Pancreas (tissue), 10 donors: ENCODE data around the gene MTHFSD. TPM values are rescaled to one million over a fixed set of nuclear protein-coding genes. Genes with fewer than 3 reads are reported as not detected.

Experiments used
- ATAC-seq, 4 donors: fragments of 200-7000 bp; cut with Tn5 transposase; one replicate each; pipeline versions ENCODE4 v1.8.0 to v1.9.1; 2020; ENCODE audit warnings: mild to moderate bottlenecking in 4 of 4, moderate library complexity in 4 of 4
- DNase-seq, 6 donors: peaks; one replicate each; pipeline ENCODE4 v3.0.0-alpha.2; 2020
- FAIRE-seq: peaks from 2 replicates; lab custom pipeline; 2012; peaks lifted over from hg19 to GRCh38; lab: Jason Lieb, UNC
- H3K27ac ChIP-seq, 4 donors: fragments of 200-600 bp; sonication (generic); 1 replicate in 3 of 4; 2 replicates in 1 of 4; pipeline versions ENCODE4 v1.5.0 to v1.8.0; 2020
- H3K27me3 ChIP-seq, 4 donors: fragments of 200-600 bp; one replicate each; pipeline ENCODE4 v1.8.0; 2021
- H3K36me3 ChIP-seq, 3 donors: fragments of 200-600 bp; sonication (generic) in 1 of 3; one replicate each; pipeline versions ENCODE4 v1.5.0 to v1.8.0; 2020 to 2021
- H3K4me1 ChIP-seq, 3 donors: fragments of 200-600 bp; one replicate each; pipeline ENCODE4 v1.8.0; 2021
- H3K4me3 ChIP-seq, 4 donors: fragments of 200-600 bp; sonication (generic) in 2 of 4; one replicate each; pipeline versions ENCODE4 v1.5.0 to v1.8.0; 2020 to 2021
- H3K9me3 ChIP-seq, 4 donors: fragments of 200-600 bp; one replicate each; pipeline ENCODE4 v1.8.0; 2021
- whole genome bisulfite sequencing, 2 donors: extraction: QIAGEN DNeasy Blood & Tissue Kit; methylation state at CpG; one replicate each; pipeline ENCODE4 v1.1.7; 2013; 5-methylcytosine and 5-hydroxymethylcytosine counted together
- intact Hi-C, 3 donors: fragments of 100-400 bp; cut with DNase I; formaldehyde crosslinking; loops; one replicate each; pipeline versions ENCODE4 v1.11.1 to v1.14.2; 2022
- polyA plus RNA-seq, 2 donors: library from polyadenylated mRNA; stranded (reverse); fragments of 200-250 nt; gene quantifications; one replicate each; pipeline ENCODE4 v1.2.3, GENCODE V29; 2013
- total RNA-seq, 6 donors: library from RNA; stranded (reverse); fragmentation: NEBNext Ultra II Directional in 4 of 6; extraction: Animal tissue kit (Norgen Biotek cat#: 25700) in 4 of 6; gene quantifications; one replicate each; pipeline versions ENCODE4 v1.2.1 to v1.2.4, GENCODE V29; 2021 to 2023
- TF ChIP-seq, protein P1 (sequence below), 4 donors: fragments of 200-600 bp; sonication (generic) in 3 of 4; IDR thresholded peaks; one replicate each; pipeline versions ENCODE4 v1.5.0 to v1.8.0; 2021; ENCODE audit warnings: antibody characterized with exemption in 4 of 4
- donor health status: healthy with polysubstance abuse.
- donor health status: DM: no; HTN: no; CAD: no; lungs with moderate emphysema.
- donor health status: DM: no; HTN: no; CAD: no.
- donor health status: control.
- donor health status: control.
- donor health status: Bipolar disorder and iron deficiency.
- donor health status: DM: yes; HTN: yes; CAD: no.
- donor health status: DM: no; HTN: no; CAD: no.
- donor health status: DM: no; HTN: no; CAD: no.
- donor health status: DM: yes; HTN: yes; CAD: no.

MTHFSD gene
- total and polyA plus RNA-seq, 8 donors: 7.3 to 17.6 (median 10.4) TPM

DNA sequence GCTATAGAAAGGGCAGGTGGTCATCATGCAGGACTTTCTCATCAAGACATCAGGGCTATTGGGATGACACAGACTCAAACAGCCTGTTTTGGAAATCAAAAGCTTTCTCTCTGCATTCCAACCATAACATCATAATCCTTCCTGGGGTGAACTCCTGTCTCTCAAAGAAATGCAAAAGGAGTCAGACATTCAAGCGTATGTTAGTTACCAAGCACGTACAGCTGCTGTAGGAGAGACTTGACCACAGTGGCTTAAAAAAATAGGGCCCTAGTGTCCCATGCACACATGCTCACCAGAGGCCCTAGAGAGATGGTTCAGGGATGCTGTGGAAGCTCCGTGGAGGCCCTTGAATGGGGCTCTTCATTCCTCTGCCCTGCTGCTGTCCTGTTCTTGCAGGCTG, 69.3 kb downstream of the MTHFSD start:
- Histone ChIP-seq H3K27ac (no peak overlapping the region), H3K36me3 (no peaks in the 10 kb centered on the region), H3K27me3 (no peaks in the 10 kb centered on the region), H3K4me1 (no peaks in the 10 kb centered on the region), H3K4me3 (no peak overlapping the region), H3K9me3 (no peaks in the 10 kb centered on the region)
- TF ChIP-seq, protein P1, sequence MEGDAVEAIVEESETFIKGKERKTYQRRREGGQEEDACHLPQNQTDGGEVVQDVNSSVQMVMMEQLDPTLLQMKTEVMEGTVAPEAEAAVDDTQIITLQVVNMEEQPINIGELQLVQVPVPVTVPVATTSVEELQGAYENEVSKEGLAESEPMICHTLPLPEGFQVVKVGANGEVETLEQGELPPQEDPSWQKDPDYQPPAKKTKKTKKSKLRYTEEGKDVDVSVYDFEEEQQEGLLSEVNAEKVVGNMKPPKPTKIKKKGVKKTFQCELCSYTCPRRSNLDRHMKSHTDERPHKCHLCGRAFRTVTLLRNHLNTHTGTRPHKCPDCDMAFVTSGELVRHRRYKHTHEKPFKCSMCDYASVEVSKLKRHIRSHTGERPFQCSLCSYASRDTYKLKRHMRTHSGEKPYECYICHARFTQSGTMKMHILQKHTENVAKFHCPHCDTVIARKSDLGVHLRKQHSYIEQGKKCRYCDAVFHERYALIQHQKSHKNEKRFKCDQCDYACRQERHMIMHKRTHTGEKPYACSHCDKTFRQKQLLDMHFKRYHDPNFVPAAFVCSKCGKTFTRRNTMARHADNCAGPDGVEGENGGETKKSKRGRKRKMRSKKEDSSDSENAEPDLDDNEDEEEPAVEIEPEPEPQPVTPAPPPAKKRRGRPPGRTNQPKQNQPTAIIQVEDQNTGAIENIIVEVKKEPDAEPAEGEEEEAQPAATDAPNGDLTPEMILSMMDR (IDR thresholded peaks at IDR 0.05): no peak
- 54 to 62% methylated on average over 3 of the region's 3 CpGs for whole genome bisulfite sequencing, 2 donors
- no peak for ATAC-seq
- intact Hi-C loops: no loop called here
- no peak for DNase-seq
- no peak for FAIRE-seq

DNA sequence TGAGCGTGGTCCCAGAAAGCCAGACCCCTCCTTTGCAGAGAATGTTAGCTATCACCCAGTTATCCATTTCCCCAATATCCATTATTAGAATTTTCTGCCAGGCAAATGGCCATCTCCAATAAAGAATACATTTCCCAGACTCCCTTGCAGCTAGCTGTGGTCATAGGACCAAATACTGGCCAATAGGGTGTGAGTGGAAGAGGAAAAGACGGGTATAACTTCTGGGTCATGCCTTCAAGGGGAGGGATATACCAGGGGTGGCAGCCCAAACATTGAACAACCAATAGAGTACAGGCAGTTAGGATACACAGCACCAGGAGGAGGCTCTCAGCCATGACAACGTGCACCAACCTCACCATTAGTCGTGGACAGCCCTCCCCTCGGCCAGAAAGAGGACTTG, 70.8 kb downstream of the MTHFSD start:
- 39 to 40% methylated on average over 5 of the region's 5 CpGs for WGBS, 2 donors
- FAIRE-seq (no peak), DNase-seq (no peak), ATAC-seq (no peak)
- Histone ChIP-seq H3K9me3 (no peaks in the 10 kb centered on the region), H3K27ac (no peak overlapping the region), H3K27me3 (no peaks in the 10 kb centered on the region), H3K36me3 (no peaks in the 10 kb centered on the region), H3K4me3 (no peak overlapping the region), H3K4me1 (no peaks in the 10 kb centered on the region)
- TF ChIP-seq, protein P1 (IDR thresholded peaks at IDR 0.05): no peak
- intact Hi-C loops: no loop called here

DNA sequence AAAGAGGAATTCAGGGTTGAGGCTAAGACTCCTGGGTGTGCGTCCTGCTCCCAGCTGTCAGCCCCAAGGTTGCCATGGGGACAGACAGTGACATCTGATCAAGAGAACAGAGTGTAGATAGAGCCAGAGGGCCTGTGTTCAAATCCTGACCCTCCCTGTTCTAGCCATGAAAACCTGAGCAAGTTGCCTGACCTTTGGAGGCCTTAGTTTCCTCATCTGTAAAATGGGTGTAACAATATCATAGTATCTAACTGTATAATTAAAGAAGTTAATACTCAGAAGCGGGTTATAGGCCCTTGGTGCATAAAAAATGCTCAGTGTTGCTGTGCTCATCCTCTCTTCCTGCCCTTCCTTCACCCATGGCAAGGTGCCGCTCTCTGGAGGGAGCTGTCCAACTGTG, 73.4 kb downstream of the MTHFSD start:
- Histone ChIP-seq H3K4me1 (no peaks in the 10 kb centered on the region), H3K27ac (no peak overlapping the region), H3K4me3 (no peak overlapping the region), H3K27me3 (no peaks in the 10 kb centered on the region), H3K36me3 (no peaks in the 10 kb centered on the region), H3K9me3 (no peaks in the 10 kb centered on the region)
- DNase-seq: no peak
- WGBS, 2 donors: 81 to 84% methylated on average over 3 of the region's 3 CpGs
- ATAC-seq: no peak
- TF ChIP-seq, protein P1 (IDR thresholded peaks at IDR 0.05): no peak
- intact Hi-C loops: no loop called here
- FAIRE-seq: no peak

DNA sequence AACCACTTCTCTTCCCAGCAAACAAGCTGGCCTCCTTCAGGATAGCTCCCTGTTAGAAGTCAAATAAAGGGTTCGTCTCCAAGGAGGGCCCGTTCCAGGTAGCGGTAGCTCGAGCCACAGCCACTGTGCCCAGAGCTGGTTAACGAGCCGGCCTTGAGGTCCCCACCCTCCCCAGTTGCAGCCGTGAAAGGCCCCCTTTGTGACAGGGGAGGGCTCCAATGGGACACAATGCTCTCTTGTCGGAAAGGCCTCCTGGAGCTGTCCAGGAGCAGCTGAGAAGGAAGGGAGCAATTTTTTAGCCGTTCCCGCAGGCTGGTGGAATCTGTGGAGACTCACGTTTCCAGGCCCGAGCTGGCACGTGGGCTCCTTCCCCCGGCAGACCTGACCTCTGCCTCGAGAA, 74.6 kb downstream of the MTHFSD start:
- intact Hi-C loops: no loop called here
- no peaks in the 10 kb centered on the region for H3K4me1 ChIP-seq
- TF ChIP-seq, protein P1 (IDR thresholded peaks at IDR 0.05): no peak
- no peaks in the 10 kb centered on the region for H3K36me3 ChIP-seq
- FAIRE-seq: no peak
- H3K4me3 ChIP-seq: no peak overlapping the region
- WGBS, 2 donors: 23 to 30% methylated on average over 15 of the region's 15 CpGs
- H3K27me3 ChIP-seq: no peaks in the 10 kb centered on the region
- ATAC-seq: no peak
- DNase-seq: no peak
- no peaks in the 10 kb centered on the region for H3K9me3 ChIP-seq
- no peak overlapping the region for H3K27ac ChIP-seq

Other genes starting within 250 kb of the MTHFSD start
- under 1 TPM; 0.16 to 0.78 (median 0.42) TPM for gene FOXF1, start 44.7 kb downstream of the MTHFSD start, total RNA-seq
- 1 to 10 TPM in 1 of 2 donors, under 1 TPM in 1; 0.61 to 1.2 TPM for gene FOXF1, start 44.7 kb downstream of the MTHFSD start, polyA plus RNA-seq
- gene FOXC2, start 11.6 kb upstream of the MTHFSD start, total RNA-seq: under 1 TPM in 3 of 6 donors, not detected in 3; 0.06 to 0.17 (median 0.12) TPM
- gene FOXC2, start 11.6 kb upstream of the MTHFSD start, polyA plus RNA-seq: under 1 TPM; 0.19 to 0.23 TPM
- gene FOXL1, start 23.3 kb upstream of the MTHFSD start, total RNA-seq: under 1 TPM in 4 of 6 donors, not detected in 2; 0.06 to 0.18 (median 0.13) TPM
- gene FOXL1, start 23.3 kb upstream of the MTHFSD start, polyA plus RNA-seq: under 1 TPM; 0.07 to 0.08 TPM